ENCODE results near the gene SAMD11. TPM values are rescaled to one million over a fixed set of nuclear protein-coding genes. Genes with fewer than 3 reads are reported as not detected.

SAMD11 gene
- total RNA-seq, 1 experiment from 2014 or later = 2.3 TPM

GRCh38 chr1:950268-950667, 26.5 kb downstream of the SAMD11 start:
- CTCF ChIA-PET = no interaction called here
- peaks cover 2% of the 10 kb centered on the region; the same call in 1 of the 2 replicates for H3K27me3 Mint-ChIP-seq (ENCODE audit: low read depth)
- POLR2A ChIA-PET = no interaction called here
- no peak for DNase-seq (ENCODE audit: low spot score)
- no peaks in the 10 kb centered on the region for H3K9me3 Mint-ChIP-seq
- no peak overlapping the region for H3K4me3 Mint-ChIP-seq
- peaks cover 45% of the 10 kb centered on the region for H3K36me3 Mint-ChIP-seq
- no peak for ATAC-seq
- H3K4me1 Mint-ChIP-seq = no peaks in the 10 kb centered on the region
- no peak for TF ChIP-seq ZNF263 (CRISPR knock-in tag; IDR thresholded peaks at IDR 0.05; ENCODE audit: low read depth)
- TF ChIP-seq HMGXB4 (CRISPR knock-in tag; IDR thresholded peaks at IDR 0.05) = no peak
- TF ChIP-seq EMX1 (CRISPR knock-in tag; IDR thresholded peaks at IDR 0.05) = no peak
- no peak for TF ChIP-seq MYBL2 (CRISPR knock-in tag; IDR thresholded peaks at IDR 0.05)
- no peak for TF ChIP-seq TEAD4 (CRISPR knock-in tag; IDR thresholded peaks at IDR 0.05)
- TF ChIP-seq ATF6 (CRISPR knock-in tag; IDR thresholded peaks at IDR 0.05) = no peak
- TF ChIP-seq, protein P1, sequence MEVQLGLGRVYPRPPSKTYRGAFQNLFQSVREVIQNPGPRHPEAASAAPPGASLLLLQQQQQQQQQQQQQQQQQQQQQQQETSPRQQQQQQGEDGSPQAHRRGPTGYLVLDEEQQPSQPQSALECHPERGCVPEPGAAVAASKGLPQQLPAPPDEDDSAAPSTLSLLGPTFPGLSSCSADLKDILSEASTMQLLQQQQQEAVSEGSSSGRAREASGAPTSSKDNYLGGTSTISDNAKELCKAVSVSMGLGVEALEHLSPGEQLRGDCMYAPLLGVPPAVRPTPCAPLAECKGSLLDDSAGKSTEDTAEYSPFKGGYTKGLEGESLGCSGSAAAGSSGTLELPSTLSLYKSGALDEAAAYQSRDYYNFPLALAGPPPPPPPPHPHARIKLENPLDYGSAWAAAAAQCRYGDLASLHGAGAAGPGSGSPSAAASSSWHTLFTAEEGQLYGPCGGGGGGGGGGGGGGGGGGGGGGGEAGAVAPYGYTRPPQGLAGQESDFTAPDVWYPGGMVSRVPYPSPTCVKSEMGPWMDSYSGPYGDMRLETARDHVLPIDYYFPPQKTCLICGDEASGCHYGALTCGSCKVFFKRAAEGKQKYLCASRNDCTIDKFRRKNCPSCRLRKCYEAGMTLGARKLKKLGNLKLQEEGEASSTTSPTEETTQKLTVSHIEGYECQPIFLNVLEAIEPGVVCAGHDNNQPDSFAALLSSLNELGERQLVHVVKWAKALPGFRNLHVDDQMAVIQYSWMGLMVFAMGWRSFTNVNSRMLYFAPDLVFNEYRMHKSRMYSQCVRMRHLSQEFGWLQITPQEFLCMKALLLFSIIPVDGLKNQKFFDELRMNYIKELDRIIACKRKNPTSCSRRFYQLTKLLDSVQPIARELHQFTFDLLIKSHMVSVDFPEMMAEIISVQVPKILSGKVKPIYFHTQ (CRISPR knock-in tag; IDR thresholded peaks at IDR 0.05) = no peak
- TF ChIP-seq SMAD4 (CRISPR knock-in tag; IDR thresholded peaks at IDR 0.05) = no peak
- TF ChIP-seq, protein P2, sequence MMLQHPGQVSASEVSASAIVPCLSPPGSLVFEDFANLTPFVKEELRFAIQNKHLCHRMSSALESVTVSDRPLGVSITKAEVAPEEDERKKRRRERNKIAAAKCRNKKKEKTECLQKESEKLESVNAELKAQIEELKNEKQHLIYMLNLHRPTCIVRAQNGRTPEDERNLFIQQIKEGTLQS (CRISPR knock-in tag; conservative IDR thresholded peaks at IDR 0.05) = no peak
- TF ChIP-seq ZBTB43 (CRISPR knock-in tag; IDR thresholded peaks at IDR 0.05) = no peak
- TF ChIP-seq SMAD3 (CRISPR knock-in tag; IDR thresholded peaks at IDR 0.05; ENCODE audit: borderline replicate concordance) = no peak
- H3K27ac Mint-ChIP-seq = no peak overlapping the region

DNA sequence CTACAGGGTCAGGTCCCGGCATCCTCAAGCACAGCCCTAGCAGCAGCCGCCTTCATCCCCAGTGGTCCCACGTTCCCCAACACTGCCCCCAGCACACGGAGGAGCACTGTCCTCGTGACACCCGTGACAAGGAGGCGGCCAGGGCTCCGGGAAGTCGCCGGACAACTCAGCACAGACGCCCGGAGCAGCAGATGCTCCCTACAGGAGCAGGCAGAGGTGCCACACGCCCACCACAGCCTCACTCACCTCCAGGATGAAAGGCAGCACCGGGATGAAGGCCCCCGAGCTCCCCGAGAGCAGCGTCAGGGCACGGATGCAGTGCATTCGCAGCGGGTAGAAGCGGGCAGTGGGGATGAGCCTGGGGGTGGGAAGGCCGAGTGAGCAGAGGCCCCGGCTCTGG, 27.2 kb downstream of the SAMD11 start:
- ATAC-seq (no peak), DNase-seq (ENCODE audit: low spot score) (no peak)
- H3K4me3 Mint-ChIP-seq = no peak overlapping the region
- H3K9me3 Mint-ChIP-seq = no peaks in the 10 kb centered on the region
- peaks cover 48% of the 10 kb centered on the region for H3K36me3 Mint-ChIP-seq
- no peak for TF ChIP-seq OVOL2 (CRISPR knock-in tag; IDR thresholded peaks at IDR 0.05; ENCODE audit: borderline replicate concordance)
- no peak for TF ChIP-seq NR2C2 (CRISPR knock-in tag; IDR thresholded peaks at IDR 0.05)
- TF ChIP-seq TCF7 (CRISPR knock-in tag; IDR thresholded peaks at IDR 0.05; ENCODE audit: low read depth) = no peak
- TF ChIP-seq, protein P3, sequence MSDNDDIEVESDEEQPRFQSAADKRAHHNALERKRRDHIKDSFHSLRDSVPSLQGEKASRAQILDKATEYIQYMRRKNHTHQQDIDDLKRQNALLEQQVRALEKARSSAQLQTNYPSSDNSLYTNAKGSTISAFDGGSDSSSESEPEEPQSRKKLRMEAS (CRISPR knock-in tag; IDR thresholded peaks at IDR 0.05) = no peak
- TF ChIP-seq GRHL2 (CRISPR knock-in tag; IDR thresholded peaks at IDR 0.05; ENCODE audit: insufficient replicate concordance, severe bottlenecking) = no peak
- TF ChIP-seq ZNF423 (CRISPR knock-in tag; IDR thresholded peaks at IDR 0.05) = no peak
- TF ChIP-seq CBFB (CRISPR knock-in tag; IDR thresholded peaks at IDR 0.05; ENCODE audit: low read depth) = no peak
- TF ChIP-seq ATF1 (CRISPR knock-in tag; IDR thresholded peaks at IDR 0.05) = no peak
- no peak for TF ChIP-seq NR1H2 (CRISPR knock-in tag; IDR thresholded peaks at IDR 0.05)
- no peaks in the 10 kb centered on the region for H3K4me1 Mint-ChIP-seq
- no peak overlapping the region for H3K27ac Mint-ChIP-seq
- H3K27me3 Mint-ChIP-seq (ENCODE audit: low read depth) = no peaks in the 10 kb centered on the region
- ChIA-PET POLR2A (no interaction called here), CTCF (interaction anchor here (1.0 to 2.4 kb wide), 4 partner anchors 10 to 82 kb away, joined by 3 to 28 read pairs (median 4); no protein-coding TSS in a partner anchor)
